PC-9 (cell line): Measurements from ENCODE around the gene MLEC. TPM values are rescaled to one million over a fixed set of nuclear protein-coding genes. Genes with fewer than 3 reads are reported as not detected.

Experiments used
- BruUV-seq: library from RNA; stranded (reverse); fragments of 400-500 nt; replicated peaks from 2 replicates; lab custom pipeline; 2021; lab: Mats Ljungman, UMichigan
- CTCF ChIA-PET: fragments of 300-600 bp; sonication (Branson Sonifier 250); formaldehyde crosslinking; loops from one replicate; lab custom pipeline; 2022; ENCODE audit warnings: antibody characterized with exemption; lab: Charles Lee
- POLR2A ChIA-PET: fragments of 300-600 bp; sonication (Branson Sonifier 250); formaldehyde crosslinking; loops from one replicate; lab custom pipeline; 2022; ENCODE audit warnings: antibody characterized with exemption; ENCODE audit not compliant: unreplicated experiment; lab: Charles Lee
- DNase-seq, 2 experiments: peaks; one replicate each; pipeline versions ENCODE4 v3.0.0 to v3.0.0-alpha.2; 2015 to 2022; ENCODE audit warnings: mixed read lengths in 1 of 2
- H2AFZ ChIP-seq: fragments of 200-600 bp; sonication (generic); 2 replicates; pipeline ENCODE4 v1.8.1; 2017; ENCODE audit warnings: antibody characterized with exemption
- H3F3A ChIP-seq: fragments of 200-600 bp; sonication (generic); 2 replicates; pipeline ENCODE4 v1.8.1; 2017; ENCODE audit warnings: antibody characterized with exemption, mild to moderate bottlenecking, low read depth; ENCODE audit not compliant: insufficient read depth
- H3K27ac ChIP-seq: fragments of 200-600 bp; sonication (generic); 2 replicates; pipeline ENCODE4 v1.6.1; 2016; ENCODE audit warnings: mixed run types
- H3K27me3 ChIP-seq: fragments of 200-600 bp; sonication (generic); 2 replicates; pipeline ENCODE4 v1.6.1; 2016; ENCODE audit warnings: low read depth, mixed run types; ENCODE audit not compliant: insufficient read depth
- H3K36me3 ChIP-seq: fragments of 200-600 bp; sonication (generic); 2 replicates; pipeline ENCODE4 v1.6.1; 2016; ENCODE audit warnings: low read depth, mixed run types
- H3K4me1 ChIP-seq: fragments of 200-600 bp; sonication (generic); replicated peaks from 2 replicates; pipeline ENCODE4 v1.6.1; 2016; ENCODE audit warnings: mixed run types; ENCODE audit not compliant: insufficient read depth
- H3K4me2 ChIP-seq: fragments of 200-600 bp; sonication (generic); 2 replicates; pipeline ENCODE4 v1.6.1; 2017; ENCODE audit warnings: mixed run types
- H3K4me3 ChIP-seq: fragments of 200-600 bp; sonication (generic); 2 replicates; pipeline ENCODE4 v1.6.1; 2016; ENCODE audit warnings: mixed run types
- H3K79me2 ChIP-seq: fragments of 200-600 bp; sonication (generic); 2 replicates; pipeline ENCODE4 v1.6.1; 2017; ENCODE audit warnings: low read depth, mixed run types
- H3K9me2 ChIP-seq: fragments of 200-600 bp; sonication (generic); 2 replicates; pipeline ENCODE4 v1.8.1; 2017; ENCODE audit warnings: mild to moderate bottlenecking; ENCODE audit not compliant: insufficient read depth
- H3K9me3 ChIP-seq: fragments of 200-600 bp; sonication (generic); 2 replicates; pipeline ENCODE4 v1.8.1; 2016; ENCODE audit warnings: low read depth; ENCODE audit not compliant: insufficient read depth
- H4K20me1 ChIP-seq: fragments of 200-600 bp; sonication (generic); 2 replicates; pipeline ENCODE4 v1.8.1; 2017; ENCODE audit not compliant: insufficient read depth
- CTCF ChIP-seq: fragments of 200-600 bp; sonication (generic); conservative IDR thresholded peaks from 2 replicates; pipeline ENCODE4 v1.6.1; 2017; ENCODE audit warnings: mixed run types, antibody characterized with exemption, mild to moderate bottlenecking, moderate library complexity
- EZH2 ChIP-seq: fragments of 200-600 bp; sonication (generic); IDR thresholded peaks from 2 replicates; pipeline ENCODE4 v1.8.0; 2017; ENCODE audit warnings: antibody characterized with exemption, low read depth
- intact Hi-C: fragments of 100-400 bp; cut with micrococcal nuclease; formaldehyde crosslinking; loops from one replicate; pipeline ENCODE4 v1.10.0; 2022; ENCODE audit not compliant: unreplicated experiment
- total RNA-seq: library from RNA; stranded (reverse); gene quantifications from 2 replicates; pipeline ENCODE4 v1.2.3, GENCODE V29; 2021

MLEC gene
- total RNA-seq, 1 experiment from 2014 or later = 131 TPM

- no peaks in the 10 kb centered on the region for H3F3A ChIP-seq
- TF ChIP-seq EZH2 (no peak), CTCF (no peak)
- no peak overlapping the region for H2AFZ ChIP-seq
- H4K20me1 ChIP-seq = no peaks in the 10 kb centered on the region
- peaks cover 16% of the 10 kb centered on the region for H3K27me3 ChIP-seq
- H3K9me3 ChIP-seq = no peaks in the 10 kb centered on the region
- no peaks in the 10 kb centered on the region for H3K9me2 ChIP-seq
- no peaks in the 10 kb centered on the region for H3K36me3 ChIP-seq
- H3K4me2 ChIP-seq = no peak overlapping the region
- H3K79me2 ChIP-seq = no peaks in the 10 kb centered on the region
- no peaks in the 10 kb centered on the region for H3K4me1 ChIP-seq
- no peak overlapping the region for H3K4me3 ChIP-seq
- ChIA-PET CTCF (interaction anchor here (0.6 kb wide), 1 partner anchor 306 kb away, joined by 6 read pairs; no protein-coding TSS in a partner anchor), POLR2A (interaction anchor here (0.5 kb wide), 1 partner anchor 324 kb away, joined by 3 read pairs; no protein-coding TSS in a partner anchor)
- no peak for DNase-seq
- intact Hi-C loops = no loop called here
- H3K27ac ChIP-seq = no peak overlapping the region
- no TSS peak for BruUV-seq
These were observed 25.5 kb upstream of the MLEC start for GRCh38 chr12:120661432-120661831.

- Histone ChIP-seq H3K79me2 (no peaks in the 10 kb centered on the region), H3K4me2 (no peak overlapping the region), H3K9me3 (no peaks in the 10 kb centered on the region), H2AFZ (no peak overlapping the region), H3K9me2 (no peaks in the 10 kb centered on the region), H3K27me3 (peaks cover 16% of the 10 kb centered on the region), H3K36me3 (no peaks in the 10 kb centered on the region), H3K4me1 (no peaks in the 10 kb centered on the region), H3F3A (no peaks in the 10 kb centered on the region), H3K27ac (no peak overlapping the region), H4K20me1 (no peaks in the 10 kb centered on the region), H3K4me3 (no peak overlapping the region)
- ChIA-PET POLR2A (no interaction called here), CTCF (no interaction called here)
- no TSS peak for BruUV-seq
- DNase-seq = no peak
- no peak for TF ChIP-seq EZH2
- TF ChIP-seq CTCF = no peak
- intact Hi-C loops = no loop called here
These were observed 24.1 kb upstream of the MLEC start for GRCh38 chr12:120662879-120663278.

- no peak for DNase-seq
- POLR2A ChIA-PET = no interaction called here
- CTCF ChIA-PET = no interaction called here
These were observed 23.2 kb upstream of the MLEC start for GRCh38 chr12:120663741-120664140.

More at GRCh38 chr12:120663741-120664140, 23.2 kb upstream of the MLEC start:
- Histone ChIP-seq H3K27ac (no peak overlapping the region), H3K4me3 (no peak overlapping the region), H3K36me3 (no peaks in the 10 kb centered on the region), H3K9me3 (no peaks in the 10 kb centered on the region), H4K20me1 (no peaks in the 10 kb centered on the region), H3K4me1 (no peaks in the 10 kb centered on the region), H3F3A (no peaks in the 10 kb centered on the region), H3K9me2 (no peaks in the 10 kb centered on the region), H2AFZ (no peak overlapping the region), H3K4me2 (no peak overlapping the region), H3K79me2 (no peaks in the 10 kb centered on the region), H3K27me3 (peaks cover 16% of the 10 kb centered on the region)
- intact Hi-C loops = no loop called here
- BruUV-seq = no TSS peak
- no peak for TF ChIP-seq CTCF
- no peak for TF ChIP-seq EZH2
